H1 (cell line): Measurements from ENCODE around the gene XAB2.

Experiments
- BACH1 ChIP-seq: IDR thresholded peaks from 2 replicates; pipeline ENCODE4 v1.6.1; 2012; ENCODE audit warnings: low read length, improper control_type of control experiment
- CTCF ChIP-seq, 3 experiments: IDR thresholded peaks; 1 replicate in 2 of 3; 2 replicates in 1 of 3; pipeline versions ENCODE4 v1.5.1 to v1.6.1; 2011; ENCODE audit warnings: low read length in 3 of 3, mild to moderate bottlenecking in 3 of 3, inconsistent platforms in 2 of 3, low read depth in 1 of 3, moderate library complexity in 1 of 3; ENCODE audit not compliant: insufficient read depth in 1 of 3; ENCODE audit errors: control extremely low read depth in 1 of 3
- EGR1 ChIP-seq: IDR thresholded peaks from 2 replicates; pipeline ENCODE4 v1.6.1; 2011; ENCODE audit warnings: low read depth, low read length, borderline replicate concordance
- EP300 ChIP-seq, 2 experiments: IDR thresholded peaks; 1 replicate in 1 of 2; 2 replicates in 1 of 2; pipeline ENCODE4 v1.6.1; 2011 to 2012; ENCODE audit warnings: low read depth in 2 of 2, low read length in 2 of 2, mild to moderate bottlenecking in 2 of 2, borderline replicate concordance in 1 of 2, inconsistent platforms in 1 of 2, moderate library complexity in 1 of 2
- EZH2 ChIP-seq: fragments of 200-600 bp; sonication (generic); IDR thresholded peaks from 2 replicates; pipeline ENCODE4 v1.7.1; 2012; ENCODE audit warnings: low read depth, mild to moderate bottlenecking, moderate library complexity, low read length, inconsistent platforms; ENCODE audit not compliant: severe bottlenecking
- JUND ChIP-seq: IDR thresholded peaks from 2 replicates; pipeline ENCODE4 v1.6.1; 2011; ENCODE audit warnings: mild to moderate bottlenecking, improper control_type of control experiment, low read length
- MAFK ChIP-seq: IDR thresholded peaks from 2 replicates; pipeline ENCODE4 v1.6.1; 2012; ENCODE audit warnings: low read depth, mild to moderate bottlenecking, improper control_type of control experiment, low read length
- NRF1 ChIP-seq: IDR thresholded peaks from 2 replicates; pipeline ENCODE4 v1.6.1; 2011; ENCODE audit warnings: mild to moderate bottlenecking, low read depth, low read length, improper control_type of control experiment
- POLR2AphosphoS5 ChIP-seq: IDR thresholded peaks from 2 replicates; pipeline ENCODE4 v1.6.1; 2011; ENCODE audit warnings: low read depth, low read length
- RAD21 ChIP-seq, 2 experiments: IDR thresholded peaks in 1 of 2; conservative IDR thresholded peaks in 1 of 2; 2 replicates each; pipeline ENCODE4 v1.6.1; 2011; ENCODE audit warnings: low read depth in 2 of 2, low read length in 2 of 2, improper control_type of control experiment in 1 of 2, inconsistent platforms in 1 of 2, mild to moderate bottlenecking in 1 of 2, moderate library complexity in 1 of 2
- RNF2 ChIP-seq: fragments of 200-900, 300-1000 bp; sonication (generic); IDR thresholded peaks from 2 replicates; pipeline ENCODE4 v1.7.1; 2016; ENCODE audit warnings: borderline replicate concordance, low read depth, mild to moderate bottlenecking, antibody characterized with exemption, low read length; ENCODE audit not compliant: poor library complexity, severe bottlenecking; ENCODE audit errors: missing control alignments
- TBP ChIP-seq: IDR thresholded peaks from 2 replicates; pipeline ENCODE4 v1.6.1; 2011; ENCODE audit warnings: low read depth, low read length, improper control_type of control experiment
- USF2 ChIP-seq: IDR thresholded peaks from 2 replicates; pipeline ENCODE4 v1.6.1; 2011; ENCODE audit warnings: low read length, improper control_type of control experiment

GRCh38 chr19:7602240-7602934 is 27.0 kb downstream of the XAB2 start:
- TF ChIP-seq BACH1 (no peak), CTCF (IDR thresholded peaks at IDR 0.05; ENCODE audit: control extremely low read depth in 1 of 3, insufficient read depth in 1 of 3, low read depth in 1 of 3, low read length in 3 of 3) (no peak), RNF2 (no peak), TBP (no peak), JUND (no peak), EP300 (IDR thresholded peaks at IDR 0.05; ENCODE audit: borderline replicate concordance in 1 of 2, low read depth in 2 of 2, low read length in 2 of 2) (no peak), NRF1 (no peak), MAFK (no peak), RAD21 (IDR thresholded peaks at IDR 0.05 in 1 of 2, conservative IDR thresholded peaks at IDR 0.05 in 1 of 2; ENCODE audit: low read depth in 2 of 2, low read length in 2 of 2) (no peak), EGR1 (no peak), USF2 (no peak), EZH2 (no peak), POLR2AphosphoS5 (no peak)
